ENCODE measurements around the gene CABCOCO1.

CABCOCO1 gene

DNA sequence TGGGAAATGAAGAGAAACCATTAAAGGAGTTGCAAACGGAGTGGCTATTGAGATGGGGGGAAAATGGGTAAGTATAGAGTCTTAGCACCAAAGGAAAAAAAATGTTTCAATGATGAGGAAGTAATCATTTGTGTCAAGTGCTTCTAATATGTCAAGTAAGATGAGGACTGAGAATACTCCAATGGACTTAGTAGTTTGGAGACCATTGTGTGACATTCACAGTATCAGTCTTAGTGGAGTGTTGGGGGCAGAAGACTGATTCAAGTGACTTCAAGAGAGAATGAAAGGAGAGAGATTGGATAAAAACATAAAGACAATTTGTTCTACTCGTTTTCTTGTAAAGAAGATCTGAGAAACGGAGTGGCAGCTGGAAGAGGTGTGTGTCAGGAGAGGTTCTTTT, 150.2 kb downstream of the CABCOCO1 start:
- no peak for DNase-seq (ENCODE audit: low read depth, low spot score)

DNA sequence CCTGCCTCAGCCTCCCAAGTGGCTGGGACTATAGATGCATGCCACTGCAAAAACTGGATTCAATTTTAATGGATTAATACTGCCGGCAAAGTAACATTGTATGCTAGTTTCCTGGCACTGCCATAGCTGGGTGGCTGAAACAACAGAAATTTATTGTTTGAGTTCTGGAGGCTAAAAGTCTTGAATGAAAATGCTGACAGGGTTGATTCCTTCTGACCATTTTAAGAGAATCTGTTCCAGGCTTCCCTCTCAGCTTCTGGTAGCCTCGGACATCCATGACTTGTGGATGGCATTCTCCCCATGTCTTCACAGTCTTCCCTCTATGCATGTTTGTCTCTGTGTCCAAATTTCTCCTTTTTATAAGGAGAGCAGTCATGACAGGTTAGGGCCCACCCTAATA, 151.4 kb downstream of the CABCOCO1 start:
- DNase-seq (ENCODE audit: low read depth, low spot score), result no peak

GRCh38 chr10:61815496-61815895, 152.8 kb downstream of the CABCOCO1 start:
- no peak for DNase-seq (ENCODE audit: low read depth, low spot score)
